NCI-H748 treated with DMSO at 0.1 percent for 48 hours (cell line): ENCODE results near the gene DDX1.
"Not testable (repeated sequence)": the region's sequence is repeated elsewhere in the genome, so short reads cannot be mapped to it uniquely, and the experiment has no call there.

ENCODE experiments used
- DNase-seq: peaks from one replicate; lab custom pipeline; 2025; lab: John Stamatoyannopoulos, UW

Gene DDX1

GRCh38 chr2:15591692-15592463, at the start of gene DDX1:
DDX1 (plus strand) TSS chr2:15591868; CDS start chr2:15591934, 66 bp downstream.
- peak; percentile 50 for DNase-seq

GRCh38 chr2:15542269-15542668, 49.4 kb upstream of the DDX1 start:
- not testable (repeated sequence) for DNase-seq

- no peak for DNase-seq
These were observed 48.6 kb upstream of the DDX1 start for GRCh38 chr2:15543053-15543452.

- DNase-seq, result no peak
These were observed 48.1 kb upstream of the DDX1 start for GRCh38 chr2:15543541-15543940.

DNA sequence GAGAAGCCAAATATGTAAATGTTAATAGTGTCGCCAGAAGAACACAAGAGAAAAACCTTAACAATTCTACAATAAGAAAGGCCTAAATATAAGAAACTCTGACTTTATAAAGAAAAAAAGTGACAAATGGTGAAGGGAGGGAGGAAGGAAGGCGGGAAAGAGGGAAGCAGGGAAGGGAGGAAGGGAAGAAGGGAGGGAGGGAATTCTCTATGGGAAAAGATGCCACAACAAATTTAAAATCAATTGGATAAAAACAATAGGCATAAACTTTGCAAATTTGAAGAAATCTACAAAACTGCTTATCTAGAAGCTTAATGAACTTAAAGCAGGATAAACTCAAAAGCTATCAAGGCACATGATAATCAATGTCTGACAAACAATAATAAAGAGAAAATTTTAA, 47.4 kb upstream of the DDX1 start:
- DNase-seq, result no peak

DNA sequence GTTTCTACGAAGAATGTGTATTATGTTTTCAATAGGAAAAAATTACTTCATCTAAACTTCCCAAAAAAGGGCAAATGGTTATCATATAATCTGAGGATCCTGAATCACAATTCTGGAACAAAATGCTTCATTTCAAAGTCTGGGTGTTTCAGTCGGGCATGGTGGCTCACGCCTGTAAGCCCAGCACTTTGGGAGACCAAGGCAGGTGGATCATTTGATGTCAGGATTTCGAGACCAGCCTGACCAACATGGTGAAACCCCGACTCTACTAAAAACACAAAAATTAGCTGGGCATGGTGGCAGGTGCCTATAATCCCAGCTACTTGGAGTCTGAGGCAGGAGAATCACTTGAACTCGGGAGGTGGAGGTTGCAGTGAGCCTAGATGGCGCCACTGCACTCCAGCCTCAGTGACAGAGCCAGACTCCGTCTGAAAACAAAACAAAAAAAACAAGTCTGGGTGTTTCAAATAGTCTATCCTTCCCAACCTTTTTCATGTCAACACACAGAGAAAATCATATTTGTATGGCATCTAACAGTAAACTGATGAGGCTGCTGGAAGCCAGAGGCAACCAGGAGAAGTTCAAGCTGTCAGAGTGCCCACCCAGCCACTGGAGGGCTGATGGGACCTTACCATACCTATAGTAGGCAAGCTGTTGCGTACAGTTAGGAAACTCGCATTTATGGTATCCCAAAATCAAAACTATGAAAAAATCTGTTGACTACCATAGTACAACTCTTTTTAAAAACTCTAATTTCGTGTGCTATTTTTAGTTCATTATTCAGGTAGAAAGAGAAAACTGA, 45.2 kb upstream of the DDX1 start:
- no peak for DNase-seq

GRCh38 chr2:15547115-15547876, 44.4 kb upstream of the DDX1 start:
- no peak for DNase-seq

GRCh38 chr2:15548974-15549373, 42.7 kb upstream of the DDX1 start:
- no peak for DNase-seq

- DNase-seq, result no peak
These were observed 38.1 kb upstream of the DDX1 start for GRCh38 chr2:15553519-15553918.

DNA sequence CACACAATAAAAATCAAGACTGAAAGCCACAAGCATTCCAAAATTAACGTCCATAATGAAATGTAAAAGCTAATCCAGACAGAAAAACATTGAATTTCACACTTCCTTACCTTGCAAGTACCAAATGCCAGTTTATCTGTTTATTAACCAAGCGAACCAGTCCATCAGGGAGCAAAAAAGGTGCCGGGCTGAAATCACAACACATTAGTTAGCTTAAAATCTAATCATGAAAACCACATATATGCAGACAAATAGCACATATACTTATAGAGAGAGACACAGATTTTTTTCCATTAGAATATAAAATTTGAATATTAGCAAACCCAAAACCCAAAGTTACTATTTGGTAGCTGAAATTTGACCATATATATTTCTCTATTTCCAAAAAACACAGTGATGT, 37.7 kb upstream of the DDX1 start:
- no peak for DNase-seq

DNA sequence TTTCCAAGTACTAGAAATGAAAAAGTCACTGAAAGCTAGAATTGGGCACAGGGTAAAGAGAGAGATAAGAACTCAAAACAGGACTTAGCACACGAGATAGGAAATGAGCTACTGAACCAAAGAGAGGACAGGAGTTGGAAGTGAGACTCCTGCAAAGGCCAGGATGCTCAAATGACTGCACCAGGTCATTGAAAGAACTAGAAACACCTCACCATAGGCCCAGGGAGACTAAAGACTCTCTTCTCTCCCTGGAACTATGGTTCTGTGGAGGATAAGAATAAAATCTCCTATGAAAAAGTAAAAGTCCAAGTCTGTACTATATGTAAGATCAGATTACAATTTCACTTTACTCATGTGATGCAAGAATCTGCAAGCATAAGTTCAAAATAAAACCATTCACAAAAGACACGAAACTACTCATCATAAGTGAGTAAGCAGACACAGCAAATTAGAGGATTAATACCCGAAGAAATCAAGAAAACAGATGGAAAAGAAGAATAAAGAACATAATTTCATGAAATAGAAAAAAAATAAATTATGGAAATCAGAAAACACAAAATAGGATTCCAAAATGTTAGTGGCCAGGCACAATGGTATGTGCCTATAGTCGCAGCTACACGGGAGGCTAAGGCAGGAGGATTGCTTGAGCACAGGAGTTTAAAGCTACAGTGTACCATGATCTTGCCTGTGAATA, 37.0 kb upstream of the DDX1 start:
- DNase-seq, result no peak

DNA sequence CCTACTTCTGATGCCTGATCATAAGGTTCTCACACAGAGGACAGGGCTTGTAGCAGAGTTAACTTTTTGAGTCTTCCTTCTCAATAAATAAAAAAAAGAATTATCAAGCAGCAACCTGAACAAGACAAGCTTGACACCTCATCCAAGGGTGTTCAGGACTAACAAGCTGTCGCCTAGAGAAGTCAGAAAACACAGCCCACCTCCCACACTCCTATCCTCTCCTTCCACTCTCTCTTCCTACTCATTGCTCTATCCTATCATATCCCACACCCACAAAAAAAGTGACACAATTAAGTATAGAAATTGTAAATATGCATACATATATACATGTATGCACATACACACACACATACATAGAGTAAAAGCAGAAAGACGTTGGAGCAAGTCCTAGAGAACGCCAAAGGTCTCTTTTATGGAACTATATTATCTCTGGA, 35.9 kb upstream of the DDX1 start:
- DNase-seq, result no peak

DNA sequence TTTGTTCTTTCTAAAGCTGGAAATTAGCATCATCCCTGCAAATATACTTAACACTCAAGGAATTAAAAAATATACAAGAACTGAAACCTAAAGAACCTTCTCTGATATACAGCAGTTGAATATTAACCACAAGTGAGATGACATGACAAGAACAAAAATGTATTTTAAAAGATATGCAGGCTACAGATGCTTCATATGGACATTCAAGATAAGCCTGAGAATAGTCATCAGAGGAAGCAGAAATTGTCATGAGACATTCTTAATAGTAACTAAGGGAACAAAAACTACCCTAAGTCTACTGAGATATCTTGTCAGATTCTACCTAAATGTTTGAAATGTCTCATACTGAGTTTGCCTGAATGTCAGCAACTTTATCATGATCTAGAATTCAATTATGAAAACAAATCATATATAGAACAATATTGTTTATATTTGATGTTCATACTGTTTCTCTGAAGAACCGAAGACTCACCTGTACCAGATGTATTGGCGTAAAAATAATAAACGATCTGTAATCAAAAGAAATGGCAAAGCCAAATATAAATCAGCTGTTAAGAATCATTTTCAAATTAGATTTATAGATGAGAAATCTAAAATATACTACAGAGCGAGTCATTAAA, 35.2 kb upstream of the DDX1 start:
- DNase-seq, result no peak

DNA sequence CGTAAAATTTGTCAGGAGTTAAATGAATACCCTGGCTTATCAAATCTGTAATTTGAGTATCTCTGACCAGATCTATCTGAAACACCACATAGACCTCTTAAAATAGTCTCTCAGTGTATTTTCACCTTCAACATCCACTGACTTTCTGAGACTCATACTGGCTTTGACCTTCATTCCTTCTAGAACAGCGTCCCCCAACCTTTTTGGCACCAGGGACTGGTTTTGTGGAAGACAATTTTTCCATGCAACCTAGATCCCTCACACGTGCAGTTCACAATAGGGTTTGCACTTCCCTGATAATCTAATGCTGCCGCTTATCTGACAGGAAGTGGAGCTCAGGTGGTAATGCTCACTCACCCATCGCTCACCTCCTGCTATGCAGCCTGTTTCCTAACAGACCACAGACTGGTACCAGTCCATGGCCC, 33.8 kb upstream of the DDX1 start:
- no peak for DNase-seq

- DNase-seq, result no peak
These were observed 32.1 kb upstream of the DDX1 start for GRCh38 chr2:15559379-15560139.

- DNase-seq, result peak; percentile 36
These were observed 31.3 kb upstream of the DDX1 start for GRCh38 chr2:15560140-15560987.

GRCh38 chr2:15560988-15561573, 30.6 kb upstream of the DDX1 start, which contains the start of gene NBAS:
NBAS (minus strand) TSS chr2:15561334; CDS start chr2:15561304, 30 bp downstream.
- DNase-seq, result peak; percentile 69

DNA sequence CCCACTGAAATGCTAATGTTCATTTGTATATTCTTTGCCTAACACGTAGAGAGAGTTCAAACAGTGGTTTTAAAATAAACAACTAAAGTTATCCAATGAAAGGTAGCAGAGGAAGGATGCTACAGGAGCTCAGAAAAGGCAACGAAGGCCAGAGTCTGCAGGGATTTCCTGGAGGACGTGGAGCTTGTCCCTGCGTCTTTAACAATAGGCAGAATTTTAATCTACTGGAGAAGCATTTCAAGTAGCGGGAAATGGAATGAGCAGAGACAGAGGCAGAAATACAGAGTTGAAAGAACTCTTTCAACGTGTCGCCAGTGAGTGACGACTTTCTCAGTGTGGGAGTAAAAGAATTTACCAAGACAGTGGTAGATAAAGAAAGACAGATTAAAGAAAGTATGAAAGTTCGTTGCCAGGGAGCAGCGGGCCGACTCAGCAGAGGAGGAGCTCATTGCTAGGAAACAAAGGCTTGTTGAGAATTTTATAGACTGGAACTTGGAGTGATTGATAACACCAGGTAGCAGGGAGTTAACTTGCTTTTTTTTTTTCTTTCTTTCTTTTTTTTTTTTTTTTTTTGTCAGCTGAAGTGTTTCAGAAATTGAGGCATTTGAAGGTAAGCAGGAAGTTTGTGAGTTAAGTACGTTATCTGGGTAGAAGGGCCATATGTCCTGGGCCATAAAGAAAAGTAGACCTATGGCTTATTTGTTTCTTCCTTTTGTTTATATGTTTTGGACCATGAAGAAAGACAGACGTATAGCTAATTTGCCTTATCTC, 29.9 kb upstream of the DDX1 start:
- peak; percentile 55 for DNase-seq
